Measurements from ENCODE around the gene KIAA0319L.
"Not testable (repeated sequence)": the region's sequence is repeated elsewhere in the genome, so short reads cannot be mapped to it uniquely, and the experiment has no call there.

KIAA0319L gene

DNA sequence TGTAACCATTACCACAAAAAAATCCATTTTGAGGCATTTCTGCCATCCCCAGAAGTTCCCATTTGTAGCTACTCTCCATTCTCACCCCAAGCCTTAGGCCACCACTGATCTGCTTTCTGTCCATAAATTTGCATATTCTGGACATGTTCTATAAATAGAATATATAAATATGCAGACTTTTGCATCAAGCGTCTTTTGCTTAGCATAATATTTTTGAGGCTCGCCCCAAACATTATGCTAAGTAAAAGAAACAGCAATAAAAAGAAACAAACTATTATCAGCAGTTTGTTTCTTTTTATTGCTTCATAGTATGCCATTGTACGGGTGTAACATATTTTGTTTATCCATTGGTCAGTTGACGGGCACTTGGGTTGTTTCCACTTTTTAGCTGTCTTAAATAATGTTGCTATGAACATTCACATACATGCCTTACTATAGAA lies 23.8 kb upstream of the KIAA0319L start:
- DNase-seq (ENCODE audit: low spot score): no peak

DNA sequence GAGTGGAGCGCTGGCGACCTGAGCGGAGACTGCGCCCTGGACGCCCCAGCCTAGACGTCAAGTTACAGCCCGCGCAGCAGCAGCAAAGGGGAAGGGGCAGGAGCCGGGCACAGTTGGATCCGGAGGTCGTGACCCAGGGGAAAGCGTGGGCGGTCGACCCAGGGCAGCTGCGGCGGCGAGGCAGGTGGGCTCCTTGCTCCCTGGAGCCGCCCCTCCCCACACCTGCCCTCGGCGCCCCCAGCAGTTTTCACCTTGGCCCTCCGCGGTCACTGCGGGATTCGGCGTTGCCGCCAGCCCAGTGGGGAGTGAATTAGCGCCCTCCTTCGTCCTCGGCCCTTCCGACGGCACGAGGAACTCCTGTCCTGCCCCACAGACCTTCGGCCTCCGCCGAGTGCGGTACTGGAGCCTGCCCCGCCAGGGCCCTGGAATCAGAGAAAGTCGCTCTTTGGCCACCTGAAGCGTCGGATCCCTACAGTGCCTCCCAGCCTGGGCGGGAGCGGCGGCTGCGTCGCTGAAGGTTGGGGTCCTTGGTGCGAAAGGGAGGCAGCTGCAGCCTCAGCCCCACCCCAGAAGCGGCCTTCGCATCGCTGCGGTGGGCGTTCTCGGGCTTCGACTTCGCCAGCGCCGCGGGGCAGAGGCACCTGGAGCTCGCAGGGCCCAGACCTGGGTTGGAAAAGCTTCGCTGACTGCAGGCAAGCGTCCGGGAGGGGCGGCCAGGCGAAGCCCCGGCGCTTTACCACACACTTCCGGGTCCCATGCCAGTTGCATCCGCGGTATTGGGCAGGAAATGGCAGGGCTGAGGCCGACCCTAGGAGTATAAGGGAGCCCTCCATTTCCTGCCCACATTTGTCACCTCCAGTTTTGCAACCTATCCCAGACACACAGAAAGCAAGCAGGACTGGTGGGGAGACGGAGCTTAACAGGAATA lies 20.1 kb upstream of the KIAA0319L start:
- no peak for DNase-seq (ENCODE audit: low spot score)

DNA sequence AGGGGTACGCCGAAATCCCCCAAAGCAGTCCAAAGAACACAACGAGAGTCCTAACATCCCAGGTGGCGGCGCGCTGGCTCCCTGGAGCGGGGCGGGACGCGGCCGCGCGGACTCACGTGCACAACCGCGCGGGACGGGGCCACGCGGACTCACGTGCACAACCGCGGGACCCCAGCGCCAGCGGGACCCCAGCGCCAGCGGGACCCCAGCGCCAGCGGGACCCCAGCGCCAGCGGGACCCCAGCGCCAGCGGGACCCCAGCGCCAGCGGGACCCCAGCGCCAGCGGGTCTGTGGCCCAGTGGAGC lies 19.5 kb upstream of the KIAA0319L start:
- DNase-seq (ENCODE audit: low spot score): not testable (repeated sequence)

DNA sequence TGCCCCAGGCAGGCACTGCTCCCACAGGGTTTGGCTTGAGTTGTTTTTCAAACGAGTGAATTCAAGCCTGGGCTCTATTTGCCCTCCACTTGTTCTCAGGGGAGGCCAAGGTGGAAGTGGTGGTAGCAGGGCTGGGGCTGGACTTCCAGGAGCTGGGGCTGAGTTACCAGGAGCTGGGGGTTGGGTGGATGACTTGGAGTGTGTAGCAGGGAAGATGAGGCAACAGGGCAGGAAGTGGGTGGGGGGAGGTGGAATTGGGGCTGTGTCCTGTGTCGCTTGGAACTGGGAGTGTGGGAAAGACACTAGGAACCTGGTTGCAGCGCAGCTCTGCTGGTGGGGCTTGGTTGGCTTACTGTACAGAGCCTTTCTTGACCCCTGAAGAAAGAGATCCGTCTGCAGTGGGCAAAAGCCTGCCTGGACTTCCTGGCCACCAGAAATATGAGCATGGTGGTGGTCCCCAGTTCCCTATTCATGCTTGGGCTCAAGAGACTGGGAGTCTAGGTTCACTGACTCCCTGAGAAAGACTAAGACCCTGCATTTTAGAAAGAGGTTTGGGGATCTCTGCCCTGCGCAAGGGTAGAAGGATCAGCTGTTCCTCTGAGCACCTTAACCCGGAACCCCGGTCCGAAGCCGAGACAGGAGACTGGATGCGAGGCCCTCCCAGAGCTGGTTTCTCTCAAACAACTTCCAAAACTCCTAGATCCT lies 19.0 kb upstream of the KIAA0319L start:
- DNase-seq (ENCODE audit: low spot score): no peak

DNA sequence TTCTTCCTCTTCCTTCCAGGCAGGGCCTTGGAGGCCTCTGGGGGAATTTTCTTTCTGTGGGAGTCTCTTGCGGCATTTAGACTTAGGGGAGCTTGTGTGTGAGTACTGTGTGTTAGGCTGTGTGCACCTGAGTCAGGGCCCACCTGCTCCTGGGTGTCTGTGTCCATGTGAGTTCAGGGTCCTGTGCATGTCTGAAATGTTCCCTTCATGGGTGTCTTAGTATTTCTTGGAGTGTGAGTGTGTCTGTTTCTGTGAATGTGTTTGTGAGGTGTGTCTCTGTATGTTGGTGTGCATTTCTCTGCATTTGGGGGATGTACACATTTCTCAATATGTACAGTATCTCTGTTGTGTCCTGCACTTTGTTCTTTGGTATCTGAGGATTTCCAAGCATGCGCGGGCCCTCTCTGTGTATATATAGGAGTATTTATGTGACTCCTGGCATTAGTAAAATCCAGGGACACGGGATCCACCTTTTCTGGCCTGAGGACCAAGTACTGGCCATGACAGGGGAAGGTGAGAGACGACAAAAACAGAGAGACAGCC lies 18.3 kb upstream of the KIAA0319L start:
- no peak for DNase-seq (ENCODE audit: low spot score)

DNA sequence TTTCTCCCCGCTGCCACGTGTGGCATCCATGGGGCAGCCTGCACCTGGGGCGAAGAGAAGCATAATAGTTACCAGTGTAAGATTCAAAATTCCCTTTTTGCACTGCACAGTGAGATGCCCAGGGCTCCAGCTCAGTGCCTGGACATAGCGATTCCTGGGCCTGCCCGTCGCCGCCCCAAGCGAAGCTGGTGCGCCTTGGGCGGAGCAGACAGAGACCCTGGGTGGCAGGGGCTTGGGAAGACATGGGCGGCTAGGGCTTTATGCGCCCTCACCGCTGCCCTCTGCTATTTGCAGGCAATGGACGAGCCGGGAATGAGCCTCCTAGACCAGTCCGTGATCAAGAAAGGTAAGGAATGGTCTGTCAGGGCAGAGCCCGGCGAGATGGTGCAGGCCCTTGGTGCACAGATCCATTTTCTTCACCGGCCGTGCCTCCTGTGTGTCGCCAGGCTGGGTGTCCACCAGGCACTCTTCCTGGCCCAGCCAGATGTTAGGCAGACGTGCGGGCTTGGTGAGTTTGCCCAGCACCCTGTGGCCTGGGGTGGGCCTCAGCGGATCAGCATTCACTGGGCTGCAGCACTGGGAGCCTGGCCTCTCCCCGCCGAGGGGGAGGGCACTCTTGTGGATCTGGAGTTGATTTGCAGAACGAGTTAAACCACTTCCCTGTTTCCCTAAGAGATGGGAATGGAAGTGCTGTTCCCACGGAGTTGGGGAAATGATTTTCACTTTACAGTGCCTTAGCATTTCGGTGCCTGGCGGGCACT lies 17.6 kb upstream of the KIAA0319L start:
- no peak for DNase-seq (ENCODE audit: low spot score)

DNA sequence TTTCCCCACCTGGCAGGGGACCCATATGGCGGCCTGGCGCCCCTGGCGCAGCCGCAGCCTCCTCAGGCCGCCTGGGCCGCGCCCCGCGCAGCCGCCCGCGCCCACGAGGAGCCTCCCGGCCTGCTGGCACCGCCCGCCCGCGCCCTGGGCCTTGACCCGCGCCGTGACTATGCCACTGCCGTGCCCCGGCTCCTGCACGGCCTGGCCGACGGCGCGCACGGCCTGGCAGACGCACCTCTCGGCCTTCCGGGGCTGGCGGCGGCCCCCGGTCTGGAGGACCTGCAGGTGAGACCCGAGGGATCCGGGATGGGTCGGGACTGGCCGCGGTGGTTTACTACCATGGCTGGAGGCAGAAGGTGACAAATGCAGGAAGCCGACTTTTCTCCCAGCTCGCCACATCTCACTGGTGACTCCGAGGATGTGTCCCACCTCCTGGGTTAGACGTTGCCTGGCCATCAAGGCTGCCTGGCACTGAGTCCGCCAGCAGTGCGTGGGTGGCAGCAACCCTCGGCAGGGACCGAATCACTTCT lies 17.0 kb upstream of the KIAA0319L start:
- DNase-seq (ENCODE audit: low spot score): no peak

DNA sequence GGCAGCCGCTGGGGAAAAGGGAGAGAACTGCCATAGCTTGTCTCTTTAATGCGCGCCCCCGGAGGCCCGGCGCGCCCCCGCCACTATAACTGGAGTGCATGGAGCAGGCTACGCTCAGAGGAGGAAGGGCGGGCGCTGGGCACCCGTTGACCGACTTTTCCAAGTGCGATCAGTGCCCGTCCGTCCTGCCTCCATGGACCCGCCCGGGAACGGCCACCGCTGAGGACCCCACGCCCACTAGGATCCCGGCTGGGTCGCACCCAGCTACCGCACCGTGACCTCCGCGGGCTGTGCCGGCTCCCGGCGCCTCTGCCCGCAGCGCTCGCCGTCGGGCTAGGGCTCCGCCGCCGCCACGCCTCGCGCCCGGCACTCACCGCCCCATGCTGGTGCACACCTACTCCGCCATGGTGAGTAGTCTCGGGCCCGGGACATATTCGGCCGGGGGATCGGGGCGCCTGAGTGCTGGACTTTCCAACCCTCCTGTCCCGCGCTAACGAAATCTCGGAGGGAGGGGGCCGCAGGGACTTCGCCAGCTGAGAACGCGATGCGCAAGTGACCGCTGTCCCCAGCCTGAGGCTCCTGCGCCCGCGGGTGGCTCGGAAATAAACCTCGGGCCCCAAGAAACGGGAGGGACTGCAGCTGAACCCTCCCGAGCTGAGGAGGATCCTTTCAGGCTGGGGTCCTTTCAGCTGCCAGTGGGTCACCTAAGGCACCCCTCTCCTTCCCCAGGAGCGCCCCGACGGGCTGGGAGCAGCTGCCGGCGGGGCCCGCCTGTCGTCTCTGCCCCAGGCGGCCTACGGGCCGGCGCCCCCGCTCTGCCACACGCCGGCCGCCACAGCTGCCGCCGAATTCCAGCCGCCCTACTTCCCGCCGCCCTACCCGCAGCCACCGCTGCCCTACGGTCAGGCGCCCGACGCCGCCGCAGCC lies 16.3 kb upstream of the KIAA0319L start, which contains the start of gene TFAP2E:
TFAP2E (plus strand) TSS at position 117 of the 927 bp plus-strand sequence; CDS start at position 381, 264 bp downstream.
- DNase-seq (ENCODE audit: low spot score): peak; percentile 81

DNA sequence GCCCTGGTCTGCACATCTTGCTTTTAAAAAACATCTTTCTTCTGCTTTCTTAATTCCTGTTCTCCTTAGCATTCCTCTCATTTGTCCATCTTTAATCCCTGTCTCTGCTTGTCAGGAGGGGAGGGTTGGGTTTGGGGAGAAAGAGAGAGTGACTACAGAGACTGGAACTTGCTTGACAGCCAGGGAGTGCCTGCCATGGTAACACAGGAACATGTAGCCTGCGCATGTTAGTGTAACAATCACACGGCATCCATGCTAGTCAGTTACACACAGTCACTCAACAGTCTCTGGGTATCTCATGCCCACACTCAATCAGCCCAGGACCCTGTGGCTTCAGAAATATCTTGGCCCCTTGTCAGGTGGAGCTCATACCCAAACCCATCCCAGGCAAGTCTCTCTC lies 15.1 kb upstream of the KIAA0319L start:
- DNase-seq (ENCODE audit: low spot score): peak; percentile 55

DNA sequence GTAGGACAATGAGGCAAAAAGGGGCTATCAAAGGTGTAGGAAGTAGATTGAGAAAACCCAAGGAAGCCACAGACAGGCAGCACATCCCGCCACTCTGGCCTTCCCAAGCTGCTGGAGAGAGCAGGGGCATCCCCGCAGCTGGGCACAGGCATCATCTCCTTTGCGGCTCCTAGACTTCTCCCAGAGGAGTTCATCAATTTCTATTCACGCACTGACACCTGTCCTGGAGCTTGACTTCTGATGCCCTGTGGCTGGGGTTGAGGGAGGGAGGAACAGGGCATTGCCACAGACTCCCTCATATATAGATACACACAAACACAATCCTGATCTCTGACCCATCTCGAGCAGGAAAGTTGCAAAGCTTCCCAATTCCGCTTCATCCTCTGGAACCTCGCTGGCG lies 14.1 kb upstream of the KIAA0319L start:
- peak; percentile 3 for DNase-seq (ENCODE audit: low spot score)

DNA sequence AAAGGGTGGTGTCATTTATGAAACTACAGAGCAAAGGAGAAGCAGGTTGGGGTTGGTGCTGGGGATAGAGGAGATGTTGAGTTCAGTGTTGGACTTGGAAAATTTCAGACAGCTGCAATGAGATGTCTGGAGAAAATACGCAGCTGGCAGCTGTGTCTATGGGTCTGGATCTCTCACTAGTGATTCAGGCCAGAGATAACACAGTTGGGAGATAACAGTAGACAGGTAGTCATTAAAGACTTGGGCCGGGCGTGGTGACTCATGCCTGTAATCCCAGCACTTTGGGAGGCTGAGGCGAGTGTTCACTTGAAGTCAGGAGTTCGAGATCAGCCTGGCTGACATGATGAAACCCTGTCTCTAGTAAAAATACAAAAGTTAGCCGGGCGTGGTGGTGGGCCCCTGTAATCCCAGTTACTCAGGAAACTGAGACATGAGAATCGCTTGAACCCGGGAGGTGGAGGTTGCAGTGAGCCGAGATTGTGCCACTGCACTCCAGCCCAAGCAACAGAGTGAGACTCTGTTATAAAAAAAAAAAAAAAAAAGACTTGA lies 13.5 kb upstream of the KIAA0319L start:
- no peak for DNase-seq (ENCODE audit: low spot score)

DNA sequence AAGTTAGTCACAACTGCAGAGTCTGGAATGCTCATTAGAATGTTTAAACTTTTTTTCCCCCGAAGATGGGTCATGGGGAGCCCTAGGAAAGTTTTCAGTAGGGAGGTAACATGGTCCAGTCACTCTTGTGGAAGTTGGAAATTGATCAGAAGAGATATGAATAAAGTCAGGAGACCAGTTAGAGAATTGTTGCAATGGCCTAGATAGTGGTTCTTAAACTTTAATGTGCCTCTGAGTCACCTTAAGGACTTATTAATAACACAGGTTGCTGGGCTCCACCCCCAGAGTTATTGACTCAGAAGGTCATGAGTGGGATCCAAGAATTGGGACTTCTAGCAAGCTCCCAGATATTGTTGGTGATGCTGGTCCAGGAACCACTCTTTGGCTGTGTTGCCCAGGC lies 12.7 kb upstream of the KIAA0319L start:
- peak; percentile 51 for DNase-seq (ENCODE audit: low spot score)

DNA sequence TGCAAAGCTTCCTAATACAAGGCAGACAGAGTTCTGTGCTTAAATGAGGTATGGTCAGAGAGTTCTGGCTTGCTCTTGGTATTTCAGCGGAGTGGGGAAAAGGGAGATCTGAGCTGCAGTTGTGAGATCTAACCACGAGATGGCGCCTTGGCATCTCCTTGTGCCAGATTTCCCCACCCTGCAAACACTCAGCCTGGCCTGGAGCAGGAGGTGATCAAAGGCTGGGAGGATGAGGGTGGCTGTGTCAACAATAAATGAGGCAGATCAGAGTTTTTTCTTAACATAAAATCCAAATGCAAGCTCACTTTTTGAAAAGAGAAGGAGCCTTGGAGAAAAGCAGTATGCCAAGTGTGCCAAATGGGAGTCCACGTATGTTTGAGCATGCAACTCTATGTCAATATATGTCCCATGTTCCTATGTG lies 11.8 kb upstream of the KIAA0319L start:
- peak; percentile 90 for DNase-seq (ENCODE audit: low spot score)

DNA sequence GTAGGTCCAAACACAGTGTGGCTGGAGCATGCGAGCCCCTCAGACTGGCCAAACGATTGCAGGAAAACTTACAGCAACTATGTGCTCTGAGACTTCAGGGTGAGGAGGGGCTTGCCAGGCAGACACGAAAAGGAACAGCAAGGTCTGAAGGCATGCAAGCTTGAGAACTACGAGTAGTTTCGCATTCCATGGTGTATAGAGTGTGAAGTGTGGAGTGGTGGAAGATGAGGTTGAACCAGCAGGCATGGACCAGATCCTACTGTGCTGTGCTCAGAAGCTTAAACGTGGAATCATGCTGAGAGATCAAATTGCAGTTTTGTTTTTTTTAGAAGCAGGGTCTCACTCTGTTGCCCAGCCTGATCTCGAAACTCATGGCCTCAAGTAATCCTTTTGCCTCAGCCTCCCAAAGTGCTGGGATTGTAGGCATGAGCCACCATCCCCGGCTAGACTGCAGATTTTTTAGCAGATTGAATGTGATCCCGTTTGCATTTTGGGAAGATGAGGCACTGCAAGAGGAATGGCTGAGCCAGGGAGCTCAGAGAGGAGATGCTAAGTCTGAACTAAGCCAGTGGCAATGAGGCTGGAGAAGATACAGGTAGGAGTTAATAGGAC lies 10.8 kb upstream of the KIAA0319L start:
- DNase-seq (ENCODE audit: low spot score): no peak

DNA sequence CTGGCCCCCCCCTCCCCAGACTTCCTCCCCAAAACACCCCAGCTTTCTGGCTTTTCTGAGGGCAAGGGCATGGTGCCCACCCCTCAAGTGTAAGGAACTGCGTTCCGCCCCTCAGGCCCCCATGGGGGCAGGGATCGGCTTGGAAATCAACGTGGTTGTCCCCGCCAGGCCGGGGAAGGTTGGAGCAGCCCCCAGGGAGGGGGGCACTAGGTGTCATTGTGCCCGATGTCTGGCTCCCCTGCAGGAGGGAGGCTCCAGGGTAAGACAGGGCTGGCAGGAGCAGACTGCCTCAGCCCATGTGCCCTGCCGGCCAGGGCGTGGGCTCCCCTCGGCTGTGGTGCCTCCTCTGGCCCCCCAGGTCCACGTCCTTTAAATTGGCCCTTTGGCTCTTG lies 8.5 kb upstream of the KIAA0319L start:
- DNase-seq (ENCODE audit: low spot score): no peak

DNA sequence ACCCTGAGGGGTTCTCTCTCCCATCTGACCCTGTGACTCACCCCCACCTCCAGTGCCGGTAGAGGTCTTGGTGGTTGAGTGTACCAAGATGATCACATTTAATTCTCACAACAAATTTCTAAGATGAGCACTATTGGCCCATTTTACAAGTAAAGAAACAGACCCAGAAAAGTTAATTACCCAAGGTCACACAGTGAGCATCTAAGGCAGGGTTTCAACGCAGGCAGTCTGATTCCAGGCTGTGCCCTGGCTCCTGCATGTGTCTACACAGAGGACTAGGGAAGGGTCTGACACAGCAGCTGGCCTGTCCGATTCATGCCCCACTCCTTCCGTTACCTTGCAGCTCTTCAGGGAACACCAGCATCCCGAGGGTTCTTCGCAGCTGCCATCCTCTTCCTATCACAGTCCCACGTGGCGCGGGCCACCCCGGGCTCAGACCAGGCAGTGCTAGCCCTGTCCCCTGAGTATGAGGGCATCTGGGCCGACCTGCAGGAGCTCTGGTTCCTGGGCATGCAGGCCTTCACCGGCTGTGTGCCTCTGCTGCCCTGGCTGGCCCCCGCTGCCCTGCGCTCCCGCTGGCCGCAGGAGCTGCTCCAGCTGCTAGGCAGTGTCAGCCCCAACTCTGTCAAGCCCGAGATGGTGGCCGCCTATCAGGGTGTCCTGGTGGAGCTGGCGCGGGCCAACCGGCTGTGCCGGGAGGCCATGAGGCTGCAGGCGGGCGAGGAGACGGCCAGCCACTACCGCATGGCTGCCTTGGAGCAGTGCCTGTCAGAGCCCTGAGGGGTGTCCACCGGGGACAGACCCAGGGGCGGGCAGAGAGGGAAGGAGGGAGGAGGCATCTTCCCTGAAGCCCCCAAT lies 7.9 kb upstream of the KIAA0319L start:
- DNase-seq (ENCODE audit: low spot score): no peak

DNA sequence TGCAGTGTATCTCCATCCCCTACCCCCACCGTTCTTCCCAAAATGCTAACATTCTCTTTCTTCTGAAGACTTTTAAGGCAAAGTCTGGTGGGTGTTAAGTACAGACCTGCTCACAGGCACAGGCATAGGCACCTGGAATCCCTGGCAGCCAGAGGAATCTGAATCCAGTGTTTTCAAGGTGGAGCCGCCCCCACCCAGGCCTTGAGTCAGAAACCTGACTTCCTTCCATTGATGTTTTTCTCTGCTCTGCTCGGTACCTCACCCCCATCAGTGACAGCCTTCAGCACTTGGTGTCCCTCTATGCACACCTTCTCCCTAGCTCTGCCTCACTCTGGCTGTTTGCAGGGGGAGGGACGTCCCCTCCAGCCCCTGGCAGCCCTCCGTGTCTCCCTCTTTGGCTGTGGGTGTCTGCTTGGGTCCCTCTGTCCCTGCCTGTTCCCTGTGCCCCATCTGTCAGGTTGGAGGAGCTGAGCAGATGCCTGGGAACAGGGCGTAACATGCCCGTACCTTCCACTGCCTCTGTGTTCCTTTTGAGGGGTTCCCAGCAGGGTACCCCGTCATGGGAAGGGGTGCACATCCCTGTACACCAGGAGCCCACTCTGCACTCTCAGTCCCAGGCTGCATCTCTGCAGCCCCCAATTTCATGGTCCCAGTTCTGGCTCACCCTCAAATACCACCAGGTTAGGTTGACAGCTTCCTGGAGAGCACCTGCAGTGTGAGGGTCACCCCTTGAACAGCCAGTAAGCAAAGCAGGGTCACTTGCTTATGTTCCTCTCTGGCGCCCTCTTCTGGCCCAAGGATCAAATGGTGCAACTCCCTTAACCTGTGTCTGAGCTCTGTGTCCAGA lies 7.1 kb upstream of the KIAA0319L start:
- peak; percentile 86 for DNase-seq (ENCODE audit: low spot score)

DNA sequence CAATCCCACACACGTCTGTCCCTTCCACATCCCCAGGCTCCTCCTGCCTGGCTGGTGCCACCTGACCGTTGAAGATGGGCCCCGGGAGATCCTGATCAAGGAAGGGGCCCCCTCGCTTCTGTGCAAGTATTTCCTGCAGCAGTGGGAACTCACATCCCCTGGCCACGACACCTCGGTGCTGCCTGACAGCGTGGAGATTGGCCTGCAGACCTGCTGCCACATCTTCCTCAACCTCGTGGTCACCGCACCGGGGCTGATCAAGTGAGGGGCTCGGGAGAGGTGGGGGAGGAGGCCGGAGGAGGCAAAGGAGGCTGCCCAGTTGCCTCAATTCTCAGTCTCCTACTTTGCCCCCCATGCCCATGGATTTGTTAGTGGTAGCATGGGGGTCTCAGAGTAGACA lies 6.0 kb upstream of the KIAA0319L start:
- no peak for DNase-seq (ENCODE audit: low spot score)
